HEK293 (cell line): ENCODE results near the gene DAPK2.
"Not testable (repeated sequence)": the region's sequence is repeated elsewhere in the genome, so short reads cannot be mapped to it uniquely, and the experiment has no call there.

Source experiments
- CTCF ChIA-PET: fragments of 350-600 bp; formaldehyde crosslinking; extraction: SDS; loops from one replicate; lab custom pipeline; 2021; ENCODE audit warnings: antibody characterized with exemption; lab: Yijun Ruan, JAX
- POLR2A ChIA-PET: fragments of 300-600 bp; formaldehyde crosslinking; extraction: SDS; loops from one replicate; lab custom pipeline; 2020; ENCODE audit warnings: antibody characterized with exemption, inconsistent platforms; lab: Yijun Ruan, JAX
- H3K27ac ChIP-seq: fragments of 200-500 bp; sonication (Bioruptor generic); 2 replicates; pipeline ENCODE4 v1.5.1; 2014; ENCODE audit warnings: low read depth, low read length, control low read depth, inconsistent platforms; ENCODE audit errors: extremely low read depth
- H3K36me3 ChIP-seq, 2 experiments: fragments of 200-500 bp in 1 of 2; sonication (Bioruptor generic) in 1 of 2; 1 replicate in 1 of 2; 2 replicates in 1 of 2; pipeline ENCODE4 v1.5.1; 2014 to 2017; ENCODE audit warnings: inconsistent platforms in 2 of 2, low read length in 2 of 2; ENCODE audit not compliant: control insufficient read depth in 2 of 2, insufficient read depth in 1 of 2
- H3K4me1 ChIP-seq: fragments of 200-500 bp; sonication (Bioruptor generic); 2 replicates; pipeline ENCODE4 v1.5.1; 2014; ENCODE audit warnings: mild to moderate bottlenecking, low read length, inconsistent platforms; ENCODE audit not compliant: control insufficient read depth, insufficient read depth
- H3K4me3 ChIP-seq: 2 replicates; pipeline ENCODE4 v1.5.1; 2011; ENCODE audit warnings: low read depth, mild to moderate bottlenecking, control low read depth, low read length, moderate library complexity
- H3K9me3 ChIP-seq: fragments of 200-500 bp; sonication (Bioruptor generic); 2 replicates; pipeline ENCODE4 v1.5.1; 2014; ENCODE audit warnings: low read depth, low read length, inconsistent platforms; ENCODE audit not compliant: control insufficient read depth, insufficient read depth
- BCL6B ChIP-seq: fragments of 450-650 bp; formaldehyde crosslinking; IDR thresholded peaks from 2 replicates; pipeline ENCODE4 v1.5.1; 2017; ENCODE audit warnings: missing biosample characterization, missing genetic modification characterization
- CTCF ChIP-seq: fragments of 450-650 bp; formaldehyde crosslinking; IDR thresholded peaks from 2 replicates; pipeline ENCODE4 v1.5.1; 2016; ENCODE audit warnings: missing biosample characterization, missing genetic modification characterization
- HIC1 ChIP-seq: fragments of 450-650 bp; formaldehyde crosslinking; IDR thresholded peaks from 2 replicates; pipeline ENCODE4 v1.5.1; 2016; ENCODE audit warnings: missing biosample characterization, missing genetic modification characterization
- HOXD13 ChIP-seq: sonication (generic); formaldehyde crosslinking; IDR thresholded peaks from 2 replicates; pipeline ENCODE4 v1.8.0; 2022; ENCODE audit warnings: missing genetic modification reagents, borderline replicate concordance
- KLF1 ChIP-seq: fragments of 450-650 bp; formaldehyde crosslinking; IDR thresholded peaks from 2 replicates; pipeline ENCODE4 v1.5.1; 2016; ENCODE audit warnings: missing biosample characterization, missing genetic modification characterization
- KLF8 ChIP-seq: fragments of 450-650 bp; formaldehyde crosslinking; IDR thresholded peaks from 2 replicates; pipeline ENCODE4 v1.5.1; 2016; ENCODE audit warnings: missing biosample characterization, missing genetic modification characterization
- MEIS1 ChIP-seq: sonication (generic); formaldehyde crosslinking; IDR thresholded peaks from 2 replicates; pipeline ENCODE4 v1.8.1; 2022; ENCODE audit warnings: missing genetic modification reagents, mild to moderate bottlenecking, borderline replicate concordance
- ZBTB7A ChIP-seq: fragments of 450-650 bp; formaldehyde crosslinking; IDR thresholded peaks from 2 replicates; pipeline ENCODE4 v1.5.1; 2016; ENCODE audit warnings: low read depth, missing biosample characterization, missing genetic modification characterization
- ZEB2 ChIP-seq: fragments of 450-650 bp; formaldehyde crosslinking; IDR thresholded peaks from 2 replicates; pipeline ENCODE4 v1.5.1; 2016; ENCODE audit warnings: missing biosample characterization, missing genetic modification characterization
- ZIC2 ChIP-seq: fragments of 450-650 bp; formaldehyde crosslinking; IDR thresholded peaks from 2 replicates; pipeline ENCODE4 v1.5.1; 2016; ENCODE audit warnings: missing biosample characterization, missing genetic modification characterization
- ZNF169 ChIP-seq: fragments of 450-650 bp; formaldehyde crosslinking; IDR thresholded peaks from 2 replicates; pipeline ENCODE4 v1.5.1; 2016; ENCODE audit warnings: missing biosample characterization, missing genetic modification characterization
- ZNF274 ChIP-seq, 2 experiments: fragments of 200-500 bp in 1 of 2; fragments of 450-650 bp in 1 of 2; sonication (Bioruptor generic) in 1 of 2; formaldehyde crosslinking in 1 of 2; IDR thresholded peaks; 2 replicates each; pipeline versions ENCODE4 v1.5.1 to v1.6.1; 2014 to 2016; ENCODE audit warnings: borderline replicate concordance in 1 of 2, inconsistent platforms in 1 of 2, low read length in 1 of 2, missing biosample characterization in 1 of 2, missing genetic modification characterization in 1 of 2
- ZNF362 ChIP-seq: fragments of 450-650 bp; formaldehyde crosslinking; IDR thresholded peaks from 2 replicates; pipeline ENCODE4 v1.5.1; 2016; ENCODE audit warnings: missing biosample characterization, missing genetic modification characterization
- ZNF37A ChIP-seq: fragments of 450-650 bp; IDR thresholded peaks from 2 replicates; pipeline ENCODE4 v1.5.1; 2018; ENCODE audit warnings: missing biosample characterization, missing genetic modification characterization
- ZNF514 ChIP-seq: fragments of 450-650 bp; formaldehyde crosslinking; IDR thresholded peaks from 2 replicates; pipeline ENCODE4 v1.5.1; 2016; ENCODE audit warnings: missing biosample characterization, missing genetic modification characterization
- ZNF521 ChIP-seq: fragments of 450-650 bp; formaldehyde crosslinking; IDR thresholded peaks from 2 replicates; pipeline ENCODE4 v1.5.1; 2017; ENCODE audit warnings: missing biosample characterization, mild to moderate bottlenecking, missing genetic modification characterization
- ZNF626 ChIP-seq: fragments of 450-650 bp; sonication (Bioruptor Pico); formaldehyde crosslinking; IDR thresholded peaks from 2 replicates; pipeline ENCODE4 v1.5.1; 2018; ENCODE audit warnings: missing biosample characterization, missing genetic modification characterization, inconsistent platforms
- ZNF629 ChIP-seq: fragments of 450-650 bp; formaldehyde crosslinking; IDR thresholded peaks from 2 replicates; pipeline ENCODE4 v1.5.1; 2017; ENCODE audit warnings: missing biosample characterization, missing genetic modification characterization
- ZNF677 ChIP-seq: fragments of 450-650 bp; IDR thresholded peaks from 2 replicates; pipeline ENCODE4 v1.5.0; 2018; ENCODE audit warnings: missing biosample characterization, mild to moderate bottlenecking, missing genetic modification characterization, moderate library complexity
- TF ChIP-seq, protein P1 (sequence below): fragments of 450-650 bp; formaldehyde crosslinking; IDR thresholded peaks from 2 replicates; pipeline ENCODE4 v1.5.1; 2016; ENCODE audit warnings: missing biosample characterization, missing genetic modification characterization

The DAPK2 gene

GRCh38 chr15:64066451-64066850 is 20.2 kb upstream of the DAPK2 start (continued):
- TF ChIP-seq ZEB2 (tag by site-specific recombination) (no peak), ZNF514 (tag by site-specific recombination) (no peak), ZNF677 (tag by site-specific recombination) (no peak), KLF1 (tag by site-specific recombination) (no peak), ZNF169 (no peak), ZBTB7A (no peak)

- Histone ChIP-seq H3K27ac (no peak overlapping the region), H3K9me3 (no peaks in the 10 kb centered on the region), H3K4me3 (no peak overlapping the region), H3K4me1 (no peaks in the 10 kb centered on the region), H3K36me3 (no peaks in the 10 kb centered on the region)
- POLR2A ChIA-PET: no interaction called here
- CTCF ChIA-PET: no interaction called here
- TF ChIP-seq ZNF521 (no peak), KLF8 (tag by site-specific recombination) (no peak), BCL6B (tag by site-specific recombination) (no peak), ZNF37A (tag by site-specific recombination) (no peak), ZNF274 (IDR thresholded peaks at IDR 0.05; ENCODE audit: low read length) (no peak), ZNF274 (tag by site-specific recombination; IDR thresholded peaks at IDR 0.05; ENCODE audit: borderline replicate concordance) (no peak), MEIS1 (CRISPR knock-in tag) (no peak), ZNF362 (no peak)
- TF ChIP-seq, all 188 proteins: peak for 0
These were observed 14.4 kb upstream of the DAPK2 start for GRCh38 chr15:64060716-64061115.

GRCh38 chr15:64059104-64059503 is 12.8 kb upstream of the DAPK2 start:
- CTCF ChIA-PET, POLR2A ChIA-PET: not testable (repeated sequence)

DNA sequence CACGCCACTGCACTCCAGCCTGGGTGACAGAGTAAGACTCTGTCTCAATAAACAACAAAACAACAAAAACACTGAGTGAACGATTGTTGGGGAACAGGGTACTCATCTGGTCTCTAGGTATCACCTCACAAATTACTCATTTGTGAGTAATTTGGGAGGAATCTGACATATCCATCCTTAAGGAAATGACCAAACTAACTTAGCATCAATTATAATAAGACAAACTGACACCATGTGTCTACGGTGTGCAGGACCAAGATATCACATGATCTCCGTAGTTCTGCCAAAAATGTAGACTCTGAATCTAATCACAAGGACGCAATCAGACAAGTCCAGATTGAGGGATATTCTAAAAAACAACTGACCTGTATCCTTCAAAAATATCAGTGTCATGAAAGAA is 12.0 kb upstream of the DAPK2 start:
- CTCF ChIA-PET: no interaction called here
- Histone ChIP-seq H3K36me3 (no peaks in the 10 kb centered on the region), H3K4me1 (no peaks in the 10 kb centered on the region), H3K9me3 (no peaks in the 10 kb centered on the region), H3K4me3 (no peak overlapping the region), H3K27ac (no peak overlapping the region)
- POLR2A ChIA-PET: no interaction called here
- no peak for TF ChIP-seq ZIC2 (tag by site-specific recombination)
- TF ChIP-seq, protein P1, sequence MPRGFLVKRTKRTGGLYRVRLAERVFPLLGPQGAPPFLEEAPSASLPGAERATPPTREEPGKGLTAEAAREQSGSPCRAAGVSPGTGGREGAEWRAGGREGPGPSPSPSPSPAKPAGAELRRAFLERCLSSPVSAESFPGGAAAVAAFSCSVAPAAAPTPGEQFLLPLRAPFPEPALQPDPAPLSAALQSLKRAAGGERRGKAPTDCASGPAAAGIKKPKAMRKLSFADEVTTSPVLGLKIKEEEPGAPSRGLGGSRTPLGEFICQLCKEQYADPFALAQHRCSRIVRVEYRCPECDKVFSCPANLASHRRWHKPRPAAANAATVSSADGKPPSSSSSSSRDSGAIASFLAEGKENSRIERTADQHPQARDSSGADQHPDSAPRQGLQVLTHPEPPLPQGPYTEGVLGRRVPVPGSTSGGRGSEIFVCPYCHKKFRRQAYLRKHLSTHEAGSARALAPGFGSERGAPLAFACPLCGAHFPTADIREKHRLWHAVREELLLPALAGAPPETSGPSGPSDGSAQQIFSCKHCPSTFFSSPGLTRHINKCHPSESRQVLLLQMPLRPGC (tag by site-specific recombination): no peak
- TF ChIP-seq HOXD13 (CRISPR knock-in tag): no peak
- no peak for TF ChIP-seq ZNF629 (tag by site-specific recombination)
- TF ChIP-seq HIC1 (tag by site-specific recombination): no peak
- TF ChIP-seq ZNF626 (tag by site-specific recombination): no peak
- no peak for TF ChIP-seq CTCF (tag by site-specific recombination)

More at GRCh38 chr15:64059104-64059503, 12.8 kb upstream of the DAPK2 start:
- not testable (repeated sequence) for H3K9me3 ChIP-seq, H3K27ac ChIP-seq, H3K4me3 ChIP-seq, H3K4me1 ChIP-seq, H3K36me3 ChIP-seq

- CTCF ChIA-PET, H3K4me1 ChIP-seq, POLR2A ChIA-PET, H3K27ac ChIP-seq, H3K9me3 ChIP-seq, H3K4me3 ChIP-seq, H3K36me3 ChIP-seq: not testable (repeated sequence)
These were observed 7.4 kb upstream of the DAPK2 start for GRCh38 chr15:64053674-64054073.
